Measurements from ENCODE around the gene CDCP1. TPM values are rescaled to one million over a fixed set of nuclear protein-coding genes. Genes with fewer than 3 reads are reported as not detected.
A peak's percentile ranks its signal among the peaks of the same experiment; 100 is the strongest.

Gene CDCP1
- total RNA-seq, 4 donors from 2014 or later: 0.12 to 0.82 (median 0.49) TPM

DNA sequence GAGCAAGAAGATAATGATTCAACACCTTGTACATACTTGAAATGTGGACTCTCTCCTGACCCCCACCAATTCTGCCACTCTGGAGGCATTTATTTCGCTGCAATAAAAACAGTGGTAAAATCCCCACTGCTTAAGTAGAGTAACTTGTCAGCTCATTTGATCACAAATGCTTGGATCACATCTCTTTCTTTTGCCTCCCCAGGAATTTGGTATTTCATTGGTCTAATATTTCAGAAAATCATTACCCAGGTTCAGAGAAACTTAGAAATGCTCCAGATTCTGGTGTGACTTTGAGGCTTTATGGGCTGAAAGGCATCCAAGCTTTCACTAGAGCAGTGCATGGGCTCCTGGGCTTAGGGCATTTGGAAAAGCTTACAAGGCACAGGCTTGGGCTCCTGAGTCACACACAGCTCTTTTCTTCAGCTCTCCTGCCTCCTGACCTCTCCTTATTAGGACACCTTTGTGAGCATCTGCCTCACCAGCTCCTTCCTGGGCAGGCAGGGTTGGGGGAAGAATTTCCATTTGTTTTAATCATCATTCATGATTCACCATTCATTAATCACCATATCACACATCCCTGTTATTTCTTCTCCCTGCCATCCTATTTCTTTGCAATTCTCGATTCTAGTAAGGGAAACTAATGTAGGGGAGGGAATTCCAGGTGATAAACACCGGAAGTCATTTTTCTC, 22.5 kb downstream of the CDCP1 start:
- H3K27ac ChIP-seq: peak overlapping the region; percentile 84 to 98 (median 88)
- H3K4me3 ChIP-seq: no peak overlapping the region
- no peaks in the 10 kb centered on the region for H3K36me3 ChIP-seq
- no peaks in the 10 kb centered on the region for H3K9me3 ChIP-seq
- in situ Hi-C loops (cut with MboI; ENCODE audit: low sequenced_read_pairs in 4 of 4) (no loop called here), intact Hi-C loops (cut with DNase I; ENCODE audit: low total_unique reads) (loop anchor here (2.0 to 10.0 kb wide), 3 partner anchors 59 to 694 kb away; no protein-coding TSS in a partner anchor)
- DNase-seq (peak; percentile 64 to 76), ATAC-seq (peak; percentile 46 to 57)
- TF ChIP-seq POLR2A (IDR thresholded peaks at IDR 0.05): no peak
- TF ChIP-seq, protein P1, sequence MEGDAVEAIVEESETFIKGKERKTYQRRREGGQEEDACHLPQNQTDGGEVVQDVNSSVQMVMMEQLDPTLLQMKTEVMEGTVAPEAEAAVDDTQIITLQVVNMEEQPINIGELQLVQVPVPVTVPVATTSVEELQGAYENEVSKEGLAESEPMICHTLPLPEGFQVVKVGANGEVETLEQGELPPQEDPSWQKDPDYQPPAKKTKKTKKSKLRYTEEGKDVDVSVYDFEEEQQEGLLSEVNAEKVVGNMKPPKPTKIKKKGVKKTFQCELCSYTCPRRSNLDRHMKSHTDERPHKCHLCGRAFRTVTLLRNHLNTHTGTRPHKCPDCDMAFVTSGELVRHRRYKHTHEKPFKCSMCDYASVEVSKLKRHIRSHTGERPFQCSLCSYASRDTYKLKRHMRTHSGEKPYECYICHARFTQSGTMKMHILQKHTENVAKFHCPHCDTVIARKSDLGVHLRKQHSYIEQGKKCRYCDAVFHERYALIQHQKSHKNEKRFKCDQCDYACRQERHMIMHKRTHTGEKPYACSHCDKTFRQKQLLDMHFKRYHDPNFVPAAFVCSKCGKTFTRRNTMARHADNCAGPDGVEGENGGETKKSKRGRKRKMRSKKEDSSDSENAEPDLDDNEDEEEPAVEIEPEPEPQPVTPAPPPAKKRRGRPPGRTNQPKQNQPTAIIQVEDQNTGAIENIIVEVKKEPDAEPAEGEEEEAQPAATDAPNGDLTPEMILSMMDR (IDR thresholded peaks at IDR 0.05 in 4 of 5, conservative IDR thresholded peaks at IDR 0.05 in 1 of 5): no peak
- peaks cover 52 to 79% of the 10 kb centered on the region in 2 donors for H3K4me1 ChIP-seq
- no peaks in the 10 kb centered on the region for H3K27me3 ChIP-seq

DNA sequence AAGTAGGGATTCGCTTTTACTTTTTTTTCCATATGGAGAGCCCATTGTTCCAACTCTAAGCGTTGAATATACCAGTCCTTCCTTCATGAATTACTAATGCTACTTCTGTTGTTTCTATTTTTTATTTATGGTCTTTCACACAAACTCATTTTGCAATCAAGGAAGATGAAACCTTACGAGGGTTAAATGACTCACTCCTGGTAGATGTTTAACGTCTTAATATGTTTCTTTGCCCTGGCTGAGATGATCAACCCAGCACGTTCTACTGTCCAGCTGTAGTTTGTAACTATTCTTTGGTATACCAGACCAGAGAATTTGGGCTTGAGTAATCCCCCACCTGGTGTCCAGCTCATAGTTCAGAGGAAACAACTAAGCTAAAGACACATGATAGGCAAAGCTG, 23.1 kb downstream of the CDCP1 start:
- Histone ChIP-seq H3K4me3 (no peak overlapping the region), H3K27me3 (no peaks in the 10 kb centered on the region), H3K27ac (peak overlapping the region; percentile 84 to 98 (median 88)), H3K36me3 (no peaks in the 10 kb centered on the region), H3K9me3 (no peaks in the 10 kb centered on the region), H3K4me1 (peaks cover 52 to 79% of the 10 kb centered on the region in 2 donors)
- DNase-seq: peak; percentile 80 to 81
- in situ Hi-C loops (cut with MboI; ENCODE audit: low sequenced_read_pairs in 4 of 4) (no loop called here), intact Hi-C loops (cut with DNase I; ENCODE audit: low total_unique reads) (loop anchor here (2.0 to 10.0 kb wide), 3 partner anchors 60 to 694 kb away; no protein-coding TSS in a partner anchor)
- ATAC-seq: peak; percentile 57 to 67
- TF ChIP-seq POLR2A (IDR thresholded peaks at IDR 0.05): peak in 1 of 2 donors; percentile 53
- TF ChIP-seq, protein P1 (IDR thresholded peaks at IDR 0.05 in 4 of 5, conservative IDR thresholded peaks at IDR 0.05 in 1 of 5): no peak

DNA sequence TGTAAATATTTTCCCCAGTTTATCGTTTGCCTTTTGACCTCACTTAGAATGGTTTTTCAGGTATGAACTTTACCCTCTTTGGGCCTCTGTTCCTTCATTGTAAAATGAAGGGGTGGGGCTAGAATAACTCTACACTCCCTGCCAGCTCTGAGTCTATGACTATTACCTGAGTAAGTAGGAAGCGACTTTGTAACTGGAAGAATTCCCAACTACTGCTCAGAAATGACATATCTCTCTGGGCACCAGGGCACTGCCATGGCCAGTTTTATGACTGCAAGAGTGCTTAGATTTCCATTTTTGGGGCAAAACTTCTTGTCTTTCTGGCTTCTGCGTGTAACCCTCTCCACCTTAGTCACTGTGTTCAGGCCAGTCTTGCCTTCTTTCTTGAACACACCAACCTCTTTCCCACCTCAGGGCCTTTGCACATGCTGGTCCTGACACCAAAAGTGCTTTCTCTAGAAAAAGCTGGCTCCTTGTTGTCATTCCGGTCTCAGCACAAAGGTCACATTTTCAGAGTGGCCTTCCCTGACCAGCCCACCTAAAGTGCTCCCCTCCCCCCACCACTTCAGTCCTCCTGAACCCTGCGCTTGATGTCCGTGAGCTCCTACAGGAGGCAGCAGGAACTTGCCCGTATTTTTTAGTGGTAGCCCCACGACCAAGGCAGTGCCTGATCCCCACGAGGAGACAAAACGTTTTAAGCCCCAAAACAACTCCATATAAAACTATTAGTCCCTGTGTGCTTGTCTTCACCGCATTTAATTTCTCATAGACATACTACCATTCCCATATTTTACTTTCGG, 25.6 kb downstream of the CDCP1 start:
- in situ Hi-C loops (cut with MboI; ENCODE audit: low sequenced_read_pairs in 4 of 4): no loop called here
- Histone ChIP-seq H3K4me1 (peaks cover 36 to 54% of the 10 kb centered on the region in 2 donors), H3K27ac (peak overlapping the region; percentile 73 to 98 (median 92)), H3K9me3 (no peaks in the 10 kb centered on the region), H3K27me3 (no peaks in the 10 kb centered on the region), H3K4me3 (no peak overlapping the region), H3K36me3 (no peaks in the 10 kb centered on the region)
- peak; percentile 17 to 19 for ATAC-seq
- intact Hi-C loops (cut with DNase I; ENCODE audit: low total_unique reads): loop anchor here (5.0 to 10.0 kb wide), 2 partner anchors 374 to 697 kb away; no protein-coding TSS in a partner anchor
- DNase-seq: no peak
- TF ChIP-seq, protein P1 (IDR thresholded peaks at IDR 0.05 in 4 of 5, conservative IDR thresholded peaks at IDR 0.05 in 1 of 5): no peak

DNA sequence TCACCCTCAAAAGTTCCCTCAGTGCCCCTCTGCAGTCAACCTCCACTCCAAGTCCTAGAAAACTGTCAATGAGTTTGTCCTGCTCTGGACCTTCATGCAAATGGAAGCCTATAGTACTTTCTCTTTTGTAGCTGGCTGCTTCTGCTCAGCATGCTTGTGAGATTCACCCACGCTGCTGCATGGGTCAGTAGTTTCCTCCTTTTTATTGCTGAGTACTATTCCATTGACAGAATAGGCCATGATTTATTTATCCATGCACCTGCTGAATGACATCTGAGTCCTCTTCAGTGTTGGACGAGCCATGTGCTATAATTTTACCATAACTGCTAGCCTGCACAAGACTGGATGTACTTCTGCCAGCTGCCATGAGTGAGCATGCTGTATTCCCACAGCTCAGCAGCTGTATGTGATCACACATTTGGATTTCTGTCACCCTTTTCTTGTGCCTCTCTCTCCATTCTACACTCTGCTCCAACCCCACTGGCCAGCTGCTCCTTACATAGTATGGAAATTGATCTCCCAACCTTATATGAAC, 26.3 kb downstream of the CDCP1 start:
- no peaks in the 10 kb centered on the region for H3K9me3 ChIP-seq
- TF ChIP-seq, protein P1 (IDR thresholded peaks at IDR 0.05 in 4 of 5, conservative IDR thresholded peaks at IDR 0.05 in 1 of 5): no peak
- H3K4me3 ChIP-seq: no peak overlapping the region
- peak overlapping the region; percentile 73 to 98 (median 92) for H3K27ac ChIP-seq
- no peaks in the 10 kb centered on the region for H3K36me3 ChIP-seq
- DNase-seq (peak; percentile 75 to 85), ATAC-seq (peak; percentile 72 to 73)
- intact Hi-C loops (cut with DNase I; ENCODE audit: low total_unique reads) (loop anchor here (5.0 to 10.0 kb wide), 2 partner anchors 375 to 697 kb away; no protein-coding TSS in a partner anchor), in situ Hi-C loops (cut with MboI; ENCODE audit: low sequenced_read_pairs in 4 of 4) (loop anchor here in 1 of 4 donors (5.0 kb wide), 1 partner anchor 62 kb away; no protein-coding TSS in a partner anchor)
- no peaks in the 10 kb centered on the region for H3K27me3 ChIP-seq
- peaks cover 30 to 48% of the 10 kb centered on the region in 2 donors for H3K4me1 ChIP-seq

Data from gastrocnemius medialis (tissue), 4 donors.